HG03159 (cell line): Measurements from ENCODE around the gene GIGYF1.
"Not testable (repeated sequence)": the region's sequence is repeated elsewhere in the genome, so short reads cannot be mapped to it uniquely, and the experiment has no call there.

Experiments
- ATAC-seq: cut with Tn5 transposase; IDR thresholded peaks from one replicate; pipeline ENCODE4 v1.9.1; 2021; ENCODE audit warnings: mild to moderate bottlenecking, moderate library complexity; ENCODE audit not compliant: unreplicated experiment

GIGYF1 gene

GRCh38 chr7:100694098-100694745 is at the start of gene GIGYF1:
TSS of gene GIGYF1 (minus strand) at chr7:100694250. CDS start at chr7:100688238, 6,012 bp downstream.
- ATAC-seq, result peak; percentile 42

GRCh38 chr7:100739934-100740333 is 45.9 kb upstream of the GIGYF1 start:
- ATAC-seq, result no peak

GRCh38 chr7:100736671-100737070 is 42.6 kb upstream of the GIGYF1 start:
- no peak for ATAC-seq

- ATAC-seq, result no peak
These were observed 41.7 kb upstream of the GIGYF1 start for GRCh38 chr7:100735730-100736129.

GRCh38 chr7:100731937-100732636 is 38.0 kb upstream of the GIGYF1 start:
- ATAC-seq, result no peak

GRCh38 chr7:100730136-100730800 is 36.2 kb upstream of the GIGYF1 start:
- ATAC-seq, result no peak

GRCh38 chr7:100728196-100728595 is 34.1 kb upstream of the GIGYF1 start:
- no peak for ATAC-seq

- no peak for ATAC-seq
These were observed 33.1 kb upstream of the GIGYF1 start for GRCh38 chr7:100726996-100727761.

GRCh38 chr7:100724364-100724763 is 30.3 kb upstream of the GIGYF1 start:
- not testable (repeated sequence) for ATAC-seq

- no peak for ATAC-seq
These were observed 29.8 kb upstream of the GIGYF1 start for GRCh38 chr7:100723732-100724275.

GRCh38 chr7:100722480-100723212 is 28.6 kb upstream of the GIGYF1 start:
- ATAC-seq, result no peak

GRCh38 chr7:100721505-100721812 is 27.4 kb upstream of the GIGYF1 start:
- no peak for ATAC-seq

GRCh38 chr7:100720671-100721504 is 26.8 kb upstream of the GIGYF1 start:
- no peak for ATAC-seq

GRCh38 chr7:100720279-100720670 is 26.2 kb upstream of the GIGYF1 start, which contains the start of gene EPO:
TSS of gene EPO (plus strand) at chr7:100720468. CDS start at chr7:100720981, 513 bp downstream.
- no peak for ATAC-seq

- no peak for ATAC-seq
These were observed 25.7 kb upstream of the GIGYF1 start for GRCh38 chr7:100719523-100720278.

GRCh38 chr7:100717073-100717472 is 23.0 kb upstream of the GIGYF1 start:
- not testable (repeated sequence) for ATAC-seq

- ATAC-seq, result no peak
These were observed 20.7 kb upstream of the GIGYF1 start for GRCh38 chr7:100714725-100715124.

- ATAC-seq, result no peak
These were observed 17.3 kb upstream of the GIGYF1 start for GRCh38 chr7:100711369-100711768.

GRCh38 chr7:100710452-100710851 is 16.4 kb upstream of the GIGYF1 start:
- no peak for ATAC-seq
